OCI-LY1 (cell line): ENCODE results near the gene ASL.

Source experiments
- CTCF ChIP-seq: fragments of 200-600 bp; sonication (generic), shearing (Covaris generic); IDR thresholded peaks from 2 replicates; pipeline ENCODE4 v1.5.1; 2017; ENCODE audit warnings: mild to moderate bottlenecking, antibody characterized with exemption, low read length, moderate library complexity, mixed read lengths
- EZH2 ChIP-seq: fragments of 200-600 bp; sonication (generic), shearing (Covaris generic); IDR thresholded peaks from 2 replicates; pipeline ENCODE4 v1.8.0; 2017; ENCODE audit warnings: borderline replicate concordance, mixed run types, mild to moderate bottlenecking, antibody characterized with exemption, low read length, moderate library complexity, mixed read lengths

GRCh38 chr7:66069732-66070131 lies 5.9 kb upstream of the ASL start:
- no peak for TF ChIP-seq CTCF
- TF ChIP-seq EZH2 = no peak
